NCI-H345 treated with DMSO at 0.1 percent for 48 hours (cell line): ENCODE data around the gene IFTAP.

Source experiments
- DNase-seq: peaks from one replicate; lab custom pipeline; 2025; ENCODE audit not compliant: unreplicated experiment; lab: John Stamatoyannopoulos, UW

The IFTAP gene

DNA sequence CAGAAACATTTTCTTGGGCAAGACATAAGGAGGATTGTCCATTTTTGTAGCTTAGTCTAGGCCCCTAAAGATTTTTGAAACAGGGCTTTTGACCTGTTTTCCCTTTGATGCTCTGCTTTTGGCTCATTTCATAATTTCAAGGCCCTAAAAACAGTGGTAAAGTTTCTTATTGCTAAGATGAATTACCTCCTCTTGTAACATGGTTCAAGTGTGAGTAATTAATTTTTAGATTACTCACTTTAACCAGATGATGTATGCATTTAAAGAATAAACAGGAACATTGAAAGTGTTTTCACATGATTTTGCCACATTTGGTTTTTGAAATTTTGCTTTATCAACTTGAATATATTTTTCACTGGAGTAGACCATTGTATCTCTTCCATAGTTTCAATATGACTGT lies 2.6 kb downstream of the IFTAP start:
- no peak for DNase-seq

DNA sequence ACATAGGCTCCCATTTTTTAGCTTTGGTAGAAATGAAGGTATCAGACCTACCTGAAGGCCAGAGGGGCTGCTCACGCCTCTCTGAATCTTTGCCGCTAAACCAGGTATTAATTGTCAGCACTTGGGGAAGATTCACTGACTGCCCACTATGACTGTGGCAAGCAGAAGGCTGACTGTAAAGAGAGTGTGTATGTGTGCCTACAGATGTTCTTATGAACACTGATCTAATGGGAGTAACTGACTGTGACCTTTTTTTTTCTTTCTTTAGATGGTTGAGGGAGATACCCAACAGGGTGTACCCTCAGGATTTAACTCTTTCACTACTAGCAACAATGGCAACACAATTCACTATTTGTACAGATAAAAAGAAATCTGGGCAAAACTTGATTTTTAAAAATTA lies 3.7 kb downstream of the IFTAP start, which contains the start of gene RAG2:
TSS of gene RAG2 (minus strand) at position 186 of the 400 bp plus-strand sequence. CDS start 4,068 bp downstream, outside the sequence.
- DNase-seq = no peak

DNA sequence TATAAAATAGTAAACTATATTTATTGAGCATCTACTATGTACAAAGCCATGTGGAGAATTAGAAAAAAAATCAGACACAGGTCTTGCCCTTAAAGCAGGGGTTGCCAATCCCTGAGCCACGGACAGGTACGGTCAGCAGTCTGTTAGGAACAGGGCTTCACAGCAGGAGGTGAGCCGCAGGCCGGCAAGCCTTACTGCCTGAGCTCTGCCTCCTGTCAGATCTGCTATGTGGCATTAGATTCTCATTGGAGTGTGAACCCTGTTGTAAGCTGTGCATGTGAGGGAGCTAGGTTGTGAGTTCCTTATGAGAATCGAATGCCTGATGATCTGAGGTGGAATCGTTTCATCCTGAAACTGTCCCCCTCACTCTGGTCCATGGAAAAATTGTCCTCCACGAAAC lies 5.9 kb downstream of the IFTAP start:
- no peak for DNase-seq

DNA sequence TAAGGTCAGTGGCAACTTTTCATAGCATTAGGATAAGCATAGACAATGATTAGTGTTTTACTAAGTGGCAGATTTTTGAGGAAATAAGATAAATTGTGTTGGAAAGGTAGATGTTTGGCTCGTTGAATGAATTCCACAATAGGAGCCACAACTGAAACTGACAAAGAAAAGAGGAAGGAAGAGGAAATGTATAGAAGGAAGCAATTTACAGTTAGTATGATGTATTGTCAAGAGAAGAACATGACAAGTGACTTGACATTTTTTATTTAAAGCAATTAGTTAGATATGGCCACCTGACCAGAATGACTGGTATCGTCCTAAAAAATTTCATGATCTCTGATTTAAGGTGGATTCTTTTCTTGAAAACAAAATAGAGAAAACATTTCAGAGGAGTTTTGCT lies 6.9 kb downstream of the IFTAP start:
- DNase-seq = no peak

DNA sequence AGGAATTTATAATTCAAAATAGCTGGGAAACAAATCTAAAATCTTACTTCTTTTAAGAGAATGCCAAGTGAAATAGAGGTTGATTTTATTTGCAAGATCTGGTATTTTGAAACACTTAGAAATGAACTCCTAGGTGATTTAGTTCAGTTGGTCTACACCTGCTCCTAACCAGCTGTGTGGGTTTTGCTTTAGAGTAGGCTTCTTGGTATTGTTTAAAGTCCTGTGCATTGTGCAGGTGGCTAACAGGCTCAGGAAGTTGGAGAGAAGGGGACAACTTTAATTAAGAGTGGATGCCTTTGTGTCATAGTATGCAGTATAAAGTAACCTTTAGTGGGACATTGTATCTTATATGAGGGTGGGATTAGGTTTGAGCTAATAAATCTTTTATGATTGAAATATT lies 7.8 kb downstream of the IFTAP start:
- DNase-seq = no peak

DNA sequence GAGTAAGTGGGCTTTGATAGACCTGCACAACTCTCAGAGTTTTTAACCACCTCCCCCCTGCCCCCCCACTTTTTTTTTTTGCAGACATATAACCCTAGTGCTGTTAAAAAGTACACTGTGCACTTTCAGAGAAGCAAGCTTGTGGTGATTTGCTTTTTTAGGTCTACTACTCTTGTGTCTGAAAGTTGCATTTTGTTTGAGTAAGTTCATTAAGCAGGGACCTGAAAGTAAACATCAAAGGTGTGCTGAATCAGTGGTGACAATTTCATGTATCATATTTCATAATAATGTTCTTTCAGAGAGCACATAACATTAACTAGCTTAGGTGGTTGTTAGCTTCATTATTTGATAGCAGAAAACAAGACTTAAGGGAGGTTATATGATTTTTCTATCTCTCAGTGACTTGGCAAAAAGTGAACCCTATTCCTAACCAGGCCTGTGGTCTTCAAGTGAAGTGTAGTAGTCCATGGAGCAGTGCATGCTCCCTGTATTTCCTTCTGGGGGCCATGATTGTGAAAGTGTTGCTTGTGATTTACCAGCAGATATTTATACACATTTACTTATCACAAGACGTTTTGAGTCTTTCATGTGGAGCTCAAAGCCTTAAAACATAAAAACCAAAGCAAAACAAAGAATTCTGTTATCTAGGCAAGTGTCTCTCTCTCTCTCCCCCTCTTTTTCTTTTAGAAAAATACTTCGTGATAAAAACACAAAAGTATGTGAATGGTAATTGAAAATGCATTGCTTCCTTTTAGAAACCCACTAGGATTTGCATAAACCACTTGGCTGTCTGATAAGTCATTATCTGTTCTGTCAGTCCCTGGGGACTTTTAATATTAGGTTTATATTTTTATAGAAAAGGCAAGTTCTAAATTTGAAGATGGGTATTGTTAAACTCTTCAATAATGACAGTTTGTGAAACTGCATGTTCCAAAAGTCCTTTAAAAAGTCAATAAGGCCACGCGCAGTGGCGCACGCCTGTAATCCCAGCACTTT lies 11.2 kb downstream of the IFTAP start:
- no peak for DNase-seq

DNA sequence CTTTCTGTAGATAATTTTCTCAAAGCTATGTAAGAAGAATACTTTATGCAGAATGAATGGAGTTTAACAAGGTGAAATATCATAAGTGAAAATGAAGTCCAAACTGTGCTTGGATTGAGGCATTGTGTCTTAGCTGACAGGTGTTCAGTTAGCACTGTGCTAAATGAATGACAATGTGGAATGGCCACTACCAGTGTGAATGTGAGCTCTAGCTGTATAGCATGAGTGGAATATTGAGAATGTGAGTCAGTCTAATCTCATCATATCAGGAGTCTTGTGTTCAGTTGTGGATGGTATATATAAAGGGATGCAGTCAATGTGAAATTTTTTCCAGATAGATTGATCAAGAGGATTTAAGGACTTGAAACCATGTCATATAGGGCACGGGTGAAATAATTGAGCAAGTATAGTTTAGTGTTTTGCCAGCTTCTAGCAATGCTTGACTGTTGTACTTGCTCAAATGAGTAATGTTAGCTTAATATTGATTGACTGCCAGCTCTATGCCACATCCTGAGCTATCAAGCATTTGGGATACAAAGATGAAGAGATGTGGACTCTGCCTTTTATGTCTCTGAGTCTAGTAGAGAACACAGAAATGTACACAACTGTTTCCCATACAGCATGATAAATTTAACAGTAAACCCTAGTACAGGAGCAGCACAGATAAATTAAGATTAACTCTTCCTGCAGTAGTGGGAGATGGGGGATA lies 14.3 kb downstream of the IFTAP start:
- DNase-seq = no peak

DNA sequence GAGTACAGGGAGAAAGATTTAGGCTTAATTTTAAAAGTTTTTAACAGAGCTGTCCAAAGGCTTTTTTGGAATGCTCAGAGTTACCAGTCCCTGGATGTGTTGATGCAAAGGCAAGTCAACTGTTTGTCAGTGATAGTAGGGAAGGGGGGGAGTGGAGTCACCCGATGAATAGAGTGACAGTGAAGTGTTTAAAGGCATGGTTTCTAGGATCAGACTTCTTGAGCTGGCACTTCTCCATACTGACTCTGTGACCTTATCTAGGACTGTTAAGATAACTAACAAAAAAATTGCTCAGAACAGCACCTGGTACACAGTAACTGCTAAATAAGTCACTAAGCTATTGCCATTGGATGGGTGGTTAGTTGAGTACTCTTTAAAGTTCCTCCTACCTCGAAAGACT lies 15.1 kb downstream of the IFTAP start:
- DNase-seq = no peak

DNA sequence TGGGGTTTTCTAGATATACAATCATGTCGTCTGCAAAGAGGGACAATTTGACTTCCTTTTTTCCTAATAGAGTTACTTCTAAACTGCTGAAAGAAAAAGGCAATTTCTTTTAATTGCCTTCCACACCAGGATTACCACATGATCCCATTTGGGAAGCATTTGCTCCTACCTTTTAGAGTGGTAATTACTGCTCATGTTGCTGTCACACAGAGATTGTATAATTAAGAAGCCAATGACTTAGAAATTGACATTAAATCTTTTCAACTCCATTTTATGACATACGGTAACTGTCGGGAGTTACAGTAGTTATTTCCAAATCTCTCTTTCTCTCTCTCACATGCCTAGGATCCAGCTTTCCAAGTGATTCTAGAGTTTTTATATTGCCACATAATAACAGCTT lies 21.5 kb downstream of the IFTAP start:
- no peak for DNase-seq

DNA sequence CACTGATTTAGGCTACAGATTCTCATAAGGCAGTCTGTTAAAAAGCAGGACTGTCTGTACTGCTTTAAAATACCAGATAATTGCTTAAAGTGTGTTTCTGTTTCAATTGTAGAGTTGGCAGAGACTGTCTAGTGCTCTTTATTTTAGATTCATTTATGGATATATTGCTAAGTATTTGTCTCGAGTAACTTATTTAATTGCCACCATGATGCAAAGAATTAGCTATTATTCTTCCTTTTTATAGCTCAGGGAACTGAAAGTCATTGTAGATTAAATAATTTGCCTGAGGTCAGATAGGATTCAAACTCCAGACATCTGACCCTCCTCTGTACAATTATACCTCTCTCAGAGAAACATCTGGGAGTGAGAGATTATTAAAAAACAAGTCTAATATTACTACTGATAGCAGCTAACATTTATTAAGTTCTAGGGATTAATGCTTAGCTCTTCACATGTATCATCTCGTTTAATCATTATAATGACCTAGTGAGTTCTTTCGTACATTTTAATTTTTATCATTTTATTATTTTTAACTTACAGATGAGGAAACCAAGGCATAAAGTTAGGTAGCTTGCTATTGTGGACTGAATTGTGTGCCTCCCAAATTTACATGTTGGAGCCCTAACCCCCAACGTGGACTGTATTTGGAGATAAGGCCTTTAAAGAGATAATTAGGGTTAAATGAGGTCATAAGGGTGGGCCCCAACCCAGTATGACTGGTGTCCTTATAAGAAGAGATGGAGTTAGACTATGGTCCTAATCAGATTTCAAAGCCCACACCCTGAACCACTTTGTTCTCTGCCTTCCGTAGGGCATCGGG lies 23.5 kb downstream of the IFTAP start:
- no peak for DNase-seq

DNA sequence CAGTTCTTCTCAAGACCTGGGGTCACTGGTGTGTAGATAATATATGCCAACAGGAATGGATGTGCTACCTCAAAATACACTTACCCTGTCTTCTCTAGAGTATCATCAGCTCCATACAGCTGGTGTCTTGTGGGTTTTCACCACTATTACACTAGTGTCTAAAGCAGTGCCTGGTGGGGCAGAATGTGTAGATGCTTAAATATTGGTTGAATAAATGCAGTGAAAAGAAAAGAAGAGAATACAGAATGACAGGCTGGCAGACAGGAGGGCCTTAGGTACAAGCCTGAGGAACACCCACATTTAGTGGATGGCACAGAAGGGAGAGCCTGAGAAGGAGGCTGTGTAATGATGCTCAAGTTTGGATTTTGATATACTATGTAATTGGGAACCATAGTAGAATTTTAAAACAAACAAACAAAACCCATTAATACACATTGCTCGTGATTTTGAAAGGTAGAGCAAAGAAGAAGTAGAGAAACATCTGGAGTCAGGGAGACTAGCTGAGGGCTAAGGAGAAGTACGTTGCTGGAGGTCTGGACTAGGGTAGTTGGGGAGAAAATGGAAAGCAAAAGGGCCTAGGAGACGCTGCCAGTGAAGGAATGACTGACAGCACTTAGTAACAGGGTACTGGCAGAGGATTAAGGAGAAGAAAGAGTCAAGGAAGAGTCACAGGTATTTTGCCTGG lies 24.2 kb downstream of the IFTAP start:
- no peak for DNase-seq

DNA sequence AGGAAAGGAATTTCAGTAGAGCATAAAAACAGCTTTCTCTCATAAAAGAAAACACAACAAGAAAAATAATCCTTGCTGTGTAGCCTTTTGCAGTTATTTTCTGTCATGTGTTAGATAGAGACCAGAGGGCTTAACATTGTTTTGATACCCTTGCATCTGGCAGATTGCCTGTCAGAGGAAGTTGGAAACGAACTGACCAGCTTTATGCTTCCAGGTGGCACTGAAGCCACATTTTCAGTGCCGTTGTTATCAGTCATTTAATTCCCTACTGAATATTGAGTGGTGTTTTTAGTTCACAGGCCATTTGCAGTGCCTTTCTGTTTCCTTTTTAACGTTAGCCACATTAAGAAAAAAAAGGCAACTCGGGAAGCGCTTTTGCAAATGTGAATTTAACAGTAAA lies 25.2 kb downstream of the IFTAP start:
- DNase-seq = no peak

DNA sequence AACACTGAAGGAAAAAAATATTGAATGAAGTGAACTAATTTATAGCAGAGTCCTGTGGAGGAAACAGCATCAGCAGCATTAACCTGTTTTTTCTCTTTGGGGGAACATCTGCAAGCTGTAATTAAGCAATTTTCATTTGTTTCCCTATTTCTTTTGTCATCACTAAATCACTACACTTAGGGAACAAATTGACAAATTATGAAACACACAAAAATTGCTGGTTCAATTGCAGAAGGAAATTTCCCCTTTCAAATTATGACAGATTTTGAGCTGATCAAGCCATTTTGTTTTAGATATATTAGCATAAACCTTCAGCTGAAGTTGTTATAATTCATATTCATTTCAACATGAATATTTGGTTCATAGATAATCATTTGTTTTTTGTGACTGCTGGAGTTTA lies 25.9 kb downstream of the IFTAP start:
- no peak for DNase-seq

DNA sequence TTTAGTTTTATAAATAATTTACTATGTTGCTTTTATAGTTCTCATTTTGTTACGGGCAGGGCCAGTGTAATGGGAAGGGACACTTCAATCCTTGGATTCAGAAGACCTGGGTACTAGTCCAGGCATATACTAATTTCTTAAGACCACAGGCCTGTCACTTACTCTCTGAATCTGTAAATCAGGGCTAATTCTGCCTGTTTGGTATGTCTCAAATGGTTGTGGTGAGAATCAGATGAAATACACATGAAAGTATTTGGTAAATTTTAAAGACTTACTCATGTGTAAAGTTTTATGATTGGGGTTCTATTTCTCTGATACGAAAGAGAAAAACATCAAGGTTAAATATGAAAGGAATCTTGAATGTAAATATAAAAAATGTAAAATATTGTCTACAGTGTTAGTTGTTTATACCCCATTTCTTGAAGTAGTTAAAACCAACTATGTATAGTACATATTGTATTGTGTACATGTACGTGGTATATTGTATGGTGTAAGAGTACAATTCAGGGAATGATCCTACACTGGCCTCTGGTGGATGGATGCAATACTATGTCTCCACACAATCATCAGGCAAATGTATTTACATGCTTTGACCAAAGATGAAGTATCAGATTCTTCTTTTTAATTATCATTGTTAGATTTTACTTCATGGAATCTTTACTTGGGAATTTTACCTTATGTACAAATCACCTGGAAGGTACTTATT lies 28.3 kb downstream of the IFTAP start:
- no peak for DNase-seq

DNA sequence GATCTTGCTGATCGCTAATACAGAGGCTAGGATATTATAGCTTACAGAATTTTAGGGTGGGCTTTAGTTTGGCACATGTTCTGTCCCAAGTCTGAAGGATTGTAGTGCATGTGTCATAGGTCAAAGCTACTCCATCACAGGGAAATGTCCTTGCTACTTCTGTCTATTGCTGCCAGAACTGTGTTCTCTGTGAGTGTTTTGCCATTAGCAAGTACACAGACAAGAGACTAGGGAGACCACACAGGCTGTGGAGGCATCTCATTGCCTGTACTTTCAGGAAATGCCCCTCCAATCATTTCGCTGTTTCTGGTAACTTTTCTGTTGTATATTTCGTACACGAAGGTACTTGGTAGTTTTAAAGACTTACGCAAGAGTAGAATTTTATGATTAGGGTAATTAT lies 29.2 kb downstream of the IFTAP start:
- DNase-seq = no peak

DNA sequence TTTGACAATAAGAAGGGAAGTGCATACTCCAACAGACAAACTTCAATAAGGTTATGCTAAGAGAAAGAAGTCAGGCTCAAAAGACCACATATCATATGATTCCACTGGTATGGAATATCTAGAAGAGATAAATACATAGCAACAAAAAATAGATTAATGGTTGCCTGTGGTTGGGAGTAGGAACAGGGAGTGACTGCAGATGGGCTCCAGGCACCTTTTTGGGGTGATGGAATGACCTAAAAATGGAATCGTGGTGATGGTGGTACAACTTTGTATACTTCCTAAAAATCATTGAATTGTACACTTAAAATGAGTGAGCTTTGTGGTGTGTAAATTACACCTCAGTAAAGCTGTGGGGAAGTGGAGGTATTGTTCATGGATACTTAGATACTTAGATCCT lies 32.7 kb downstream of the IFTAP start:
- no peak for DNase-seq

DNA sequence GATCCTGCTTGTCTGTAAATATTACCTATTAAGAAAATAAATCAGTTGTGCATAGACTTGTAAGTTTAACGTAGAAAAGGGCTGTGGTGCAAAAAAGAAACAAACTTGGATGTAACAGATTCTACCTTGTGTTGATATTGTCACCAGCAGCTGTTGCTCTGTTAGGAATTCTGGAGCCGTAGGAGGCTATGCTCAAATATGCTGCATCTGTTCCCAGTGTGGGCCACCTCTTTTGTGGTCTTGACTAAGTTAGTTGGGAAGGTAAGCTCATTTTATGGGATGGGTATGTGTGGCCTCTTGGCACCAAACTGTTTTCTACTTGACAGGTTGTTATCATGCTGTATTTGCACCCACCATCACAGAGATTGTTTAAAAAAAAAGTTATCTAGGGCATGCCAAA lies 33.2 kb downstream of the IFTAP start:
- no peak for DNase-seq

DNA sequence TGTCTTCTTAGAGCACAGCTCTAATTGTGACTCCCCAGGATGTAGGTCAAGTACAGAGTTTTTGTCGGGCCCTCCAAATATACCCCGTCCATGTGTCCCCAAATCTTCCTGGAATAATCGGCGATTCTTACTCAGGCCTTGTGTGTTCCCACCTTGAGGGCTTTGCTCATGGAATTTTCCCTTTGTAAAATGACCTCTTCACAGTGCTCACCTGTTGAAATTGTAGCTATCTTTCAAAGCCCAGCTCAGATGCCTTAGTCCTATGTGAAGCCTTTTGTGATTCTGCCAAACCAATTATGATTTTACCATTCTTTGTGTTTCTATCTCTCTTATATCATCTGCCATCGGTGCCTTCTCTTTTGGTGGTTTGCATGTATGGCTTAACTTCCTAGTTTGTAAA lies 33.8 kb downstream of the IFTAP start:
- no peak for DNase-seq

DNA sequence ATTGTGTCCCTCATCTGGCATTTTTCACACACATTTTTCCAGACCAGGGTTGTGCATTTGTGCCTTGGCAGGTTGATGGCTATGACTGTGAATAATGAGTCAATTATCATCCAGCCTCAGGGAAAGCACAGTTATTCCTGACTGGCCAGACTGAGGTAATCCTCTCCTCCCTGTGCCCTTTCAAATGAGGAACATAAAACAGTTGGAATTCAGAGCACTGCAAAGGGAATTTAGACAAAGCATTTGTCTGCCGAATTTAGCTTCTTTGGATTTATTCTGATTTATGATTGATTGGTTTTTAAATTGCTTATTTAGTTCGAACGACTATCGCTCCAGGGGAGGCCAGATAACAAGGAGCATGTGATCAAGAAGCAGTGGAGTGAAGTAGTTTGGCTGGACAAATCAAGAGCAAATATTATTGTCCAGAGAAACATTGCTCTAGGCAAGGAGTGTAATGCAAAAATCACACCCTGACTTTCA lies 34.5 kb downstream of the IFTAP start:
- no peak for DNase-seq

DNA sequence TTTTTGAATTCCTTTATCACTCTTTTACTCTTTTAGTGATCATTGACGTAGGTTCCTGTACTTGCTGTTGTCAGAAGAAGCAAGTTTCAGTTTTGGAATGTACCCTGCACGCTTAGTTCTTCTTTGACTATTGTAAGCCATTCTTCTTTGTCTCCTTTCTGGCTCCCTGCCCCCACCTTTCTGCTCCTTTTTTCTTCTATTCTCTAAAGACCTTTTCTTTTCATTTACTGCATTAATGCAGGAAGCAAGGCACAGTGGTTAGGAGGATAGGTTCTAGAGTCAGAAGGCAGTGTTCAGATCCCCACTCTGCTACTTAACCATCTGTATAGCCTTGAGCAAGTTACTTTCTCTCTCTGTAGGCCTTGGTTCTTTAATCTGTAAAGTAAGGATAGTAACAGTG lies 37.5 kb downstream of the IFTAP start:
- DNase-seq = no peak
